SJSA1 (cell line): Measurements from ENCODE around the gene FOXE1. TPM values are rescaled to one million over a fixed set of nuclear protein-coding genes. Genes with fewer than 3 reads are reported as not detected.
A peak's percentile ranks its signal among the peaks of the same experiment; 100 is the strongest.

Experiments used
- DNase-seq, 2 experiments: peaks; one replicate each; pipeline ENCODE4 v3.0.0-alpha.2; 2015 to 2020; ENCODE audit warnings: low spot score in 2 of 2, low read depth in 1 of 2
- H3K27ac ChIP-seq: fragments of 250-450 bp; sonication (Bioruptor Pico); 2 replicates; pipeline ENCODE4 v1.5.1; 2020; ENCODE audit warnings: mild to moderate bottlenecking, moderate library complexity
- H3K27me3 ChIP-seq: fragments of 250-450 bp; sonication (Bioruptor Pico); replicated peaks from 2 replicates; pipeline ENCODE4 v1.5.1; 2020; ENCODE audit warnings: mild to moderate bottlenecking, moderate library complexity
- H3K36me3 ChIP-seq: fragments of 250-450 bp; sonication (Bioruptor Pico); 2 replicates; pipeline ENCODE4 v1.5.1; 2020; ENCODE audit warnings: mild to moderate bottlenecking
- H3K4me1 ChIP-seq: fragments of 250-450 bp; sonication (Bioruptor Pico); replicated peaks from 2 replicates; pipeline ENCODE4 v1.6.1; 2021; ENCODE audit warnings: mild to moderate bottlenecking
- H3K4me3 ChIP-seq: fragments of 250-450 bp; sonication (Bioruptor Pico); 2 replicates; pipeline ENCODE4 v1.5.1; 2020; ENCODE audit warnings: mild to moderate bottlenecking
- H3K9me3 ChIP-seq: fragments of 250-450 bp; sonication (Bioruptor Pico); replicated peaks from 2 replicates; pipeline ENCODE4 v1.5.1; 2020; ENCODE audit warnings: mild to moderate bottlenecking
- total RNA-seq: library from RNA; depleted of rRNA; stranded (reverse); fragments of >200 nt; shearing (Covaris generic); gene quantifications from 2 replicates; pipeline ENCODE4 v1.2.3, GENCODE V29; 2014; rRNA removed

Gene FOXE1
- total RNA-seq, 1 experiment from 2014 or later, result 4.7 TPM

DNA sequence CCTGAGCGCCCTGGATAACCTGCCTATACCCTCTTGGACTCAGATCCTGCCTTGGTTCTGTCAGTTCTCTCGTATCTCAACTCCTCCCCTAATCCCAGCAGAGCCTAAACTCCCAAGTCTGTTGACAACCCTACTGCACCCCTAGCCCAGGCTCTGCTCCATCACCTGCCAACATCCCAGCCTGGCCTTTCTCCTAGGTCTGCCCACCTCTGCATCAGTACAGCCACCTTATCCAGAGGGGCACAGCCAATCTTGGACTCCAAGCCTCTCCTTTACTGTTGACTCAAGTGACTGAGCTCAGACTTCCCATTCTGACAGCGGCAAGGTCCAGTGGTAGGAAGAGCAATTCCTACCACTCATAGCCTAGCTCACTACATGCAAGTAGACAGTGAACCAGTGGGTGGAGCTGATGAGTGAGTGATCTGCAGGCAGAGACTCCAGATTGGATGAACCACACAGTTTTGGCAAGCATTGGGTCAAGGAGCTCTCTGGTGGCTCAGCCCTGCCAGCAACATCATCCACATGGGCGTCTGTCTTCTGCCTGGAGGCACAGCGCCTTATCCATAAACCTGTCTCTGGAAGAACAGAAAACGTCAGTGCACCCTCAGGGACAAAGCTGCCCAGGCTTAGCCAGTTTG, 42.8 kb downstream of the FOXE1 start:
- no peaks in the 10 kb centered on the region for H3K36me3 ChIP-seq
- no peak for DNase-seq
- no peak overlapping the region for H3K27ac ChIP-seq
- no peaks in the 10 kb centered on the region for H3K9me3 ChIP-seq
- no peaks in the 10 kb centered on the region for H3K27me3 ChIP-seq
- H3K4me1 ChIP-seq, result no peaks in the 10 kb centered on the region
- H3K4me3 ChIP-seq, result no peak overlapping the region

DNA sequence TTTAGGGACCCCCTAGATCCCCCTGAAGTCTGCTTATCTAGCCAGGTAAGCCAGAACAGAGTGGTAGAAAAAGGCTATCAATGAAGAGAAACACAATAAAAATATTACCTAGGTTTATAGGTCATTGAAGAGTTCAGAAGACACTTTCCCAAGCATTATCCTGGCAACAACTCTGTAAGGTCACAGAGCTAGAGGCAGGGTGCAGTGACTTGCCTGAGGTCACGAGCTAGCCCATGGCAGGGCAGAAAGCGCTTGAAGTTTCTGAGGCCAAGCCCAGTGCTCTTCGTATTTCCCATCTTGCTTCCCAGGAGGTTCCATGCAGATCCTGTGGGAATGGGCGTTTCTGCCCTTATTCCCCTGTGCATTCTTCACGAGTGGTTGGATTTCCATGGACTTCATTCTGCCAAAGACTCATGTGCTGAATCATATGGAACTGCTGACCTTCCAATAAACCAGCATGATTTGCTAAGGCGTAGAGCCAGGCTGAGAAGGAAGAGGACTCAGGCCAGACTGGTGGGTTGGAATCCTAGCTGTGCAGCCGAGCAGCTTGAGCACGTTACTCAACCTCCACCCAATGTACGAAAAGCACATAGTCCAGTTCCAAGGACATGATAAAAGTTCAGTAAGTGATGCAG, 47.2 kb downstream of the FOXE1 start:
- no peak overlapping the region for H3K27ac ChIP-seq

DNA sequence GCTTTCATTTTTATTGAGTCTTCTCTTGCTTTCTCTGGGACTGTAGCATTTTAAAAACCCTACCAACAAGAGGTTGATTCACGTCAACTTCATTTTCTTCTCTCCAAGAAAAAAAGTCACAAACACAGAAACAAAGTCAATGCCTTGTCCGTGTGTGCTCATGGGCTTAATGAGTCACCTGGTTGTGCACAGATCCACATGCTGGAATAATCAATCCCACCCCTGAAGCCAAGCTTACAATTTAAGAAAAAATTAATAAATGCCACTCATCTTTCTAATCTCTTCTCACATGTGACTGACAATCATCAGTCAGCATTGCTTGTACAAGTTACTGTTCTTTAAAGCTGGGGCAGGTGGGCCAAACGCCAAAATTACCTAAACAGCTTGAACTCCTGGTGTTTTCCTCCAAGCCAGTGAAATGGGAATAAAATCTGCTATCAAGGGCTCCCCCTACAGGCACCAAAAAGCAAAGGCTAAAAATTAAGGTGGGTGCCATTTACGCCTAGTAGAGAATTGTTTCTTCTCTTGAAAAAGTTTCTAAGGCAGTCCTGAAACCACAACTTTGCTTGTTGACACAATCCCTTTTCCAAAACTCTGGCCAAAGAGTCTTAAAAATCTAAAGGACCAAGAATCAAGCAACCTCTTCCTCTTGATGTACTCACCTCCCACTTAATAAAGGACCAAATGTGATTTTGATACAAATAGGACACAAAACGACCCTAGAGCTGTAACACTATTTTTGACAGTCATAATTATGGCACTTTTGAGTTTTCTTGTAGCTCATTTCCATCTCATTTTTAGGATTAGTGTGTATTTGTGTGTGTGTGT, 47.9 kb downstream of the FOXE1 start:
- H3K36me3 ChIP-seq, result no peaks in the 10 kb centered on the region
- H3K4me3 ChIP-seq, result no peak overlapping the region
- H3K27me3 ChIP-seq, result no peaks in the 10 kb centered on the region
- DNase-seq, result peak in 1 of 2 experiments; percentile 42
- H3K9me3 ChIP-seq, result no peaks in the 10 kb centered on the region
- H3K4me1 ChIP-seq, result no peaks in the 10 kb centered on the region
- H3K27ac ChIP-seq, result no peak overlapping the region

More for the DNA sequence above, 47.2 kb downstream of the FOXE1 start:
- DNase-seq, result no peak
- H3K27me3 ChIP-seq, result no peaks in the 10 kb centered on the region
- no peaks in the 10 kb centered on the region for H3K9me3 ChIP-seq
- H3K4me3 ChIP-seq, result no peak overlapping the region
- no peaks in the 10 kb centered on the region for H3K4me1 ChIP-seq
- no peaks in the 10 kb centered on the region for H3K36me3 ChIP-seq

DNA sequence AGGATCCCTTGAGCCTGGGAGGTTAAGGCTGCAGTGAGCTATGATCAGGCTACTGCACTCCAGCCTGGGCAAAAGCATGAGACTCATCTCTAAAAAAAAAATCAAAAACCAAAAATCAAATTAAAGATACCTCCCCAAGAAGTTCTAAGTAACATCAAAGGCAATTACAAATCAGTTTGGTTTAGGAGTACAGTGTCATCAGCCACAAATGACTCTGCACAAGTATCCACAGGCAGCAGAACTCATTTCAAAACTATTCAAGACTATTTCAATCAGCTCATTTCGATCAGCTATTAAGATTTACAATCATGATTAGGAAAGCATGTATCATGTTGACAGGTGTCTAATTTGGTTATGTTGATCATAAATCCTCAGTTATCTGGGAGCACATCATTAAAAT, 50.2 kb downstream of the FOXE1 start:
- Histone ChIP-seq H3K4me1 (no peaks in the 10 kb centered on the region), H3K27me3 (no peaks in the 10 kb centered on the region), H3K27ac (no peak overlapping the region), H3K36me3 (peaks cover 4% of the 10 kb centered on the region; the same call in 1 of the 2 replicates), H3K9me3 (no peaks in the 10 kb centered on the region), H3K4me3 (no peak overlapping the region)
- DNase-seq, result no peak

DNA sequence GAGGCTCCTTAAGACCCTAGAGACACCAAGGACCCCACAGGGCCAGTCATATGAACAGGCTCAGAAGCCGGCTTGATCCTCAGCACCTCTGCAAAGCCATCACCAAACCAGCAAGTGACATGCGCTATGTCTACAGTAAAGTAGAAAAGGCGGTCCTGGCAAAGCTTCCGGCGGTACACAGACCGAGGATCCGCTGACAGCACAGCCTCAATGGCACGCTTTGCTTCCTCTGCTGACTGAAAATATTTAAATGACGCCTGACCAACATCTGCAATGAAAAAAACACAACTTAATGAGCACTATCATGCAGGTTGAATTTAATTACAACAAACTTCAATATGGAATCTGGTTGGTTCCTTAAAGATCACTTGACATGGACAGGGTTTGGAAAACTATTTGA, 51.7 kb downstream of the FOXE1 start:
- Histone ChIP-seq H3K27me3 (no peaks in the 10 kb centered on the region), H3K9me3 (no peaks in the 10 kb centered on the region), H3K4me1 (no peaks in the 10 kb centered on the region), H3K27ac (no peak overlapping the region), H3K36me3 (peaks cover 10% of the 10 kb centered on the region), H3K4me3 (no peak overlapping the region)
- no peak for DNase-seq

DNA sequence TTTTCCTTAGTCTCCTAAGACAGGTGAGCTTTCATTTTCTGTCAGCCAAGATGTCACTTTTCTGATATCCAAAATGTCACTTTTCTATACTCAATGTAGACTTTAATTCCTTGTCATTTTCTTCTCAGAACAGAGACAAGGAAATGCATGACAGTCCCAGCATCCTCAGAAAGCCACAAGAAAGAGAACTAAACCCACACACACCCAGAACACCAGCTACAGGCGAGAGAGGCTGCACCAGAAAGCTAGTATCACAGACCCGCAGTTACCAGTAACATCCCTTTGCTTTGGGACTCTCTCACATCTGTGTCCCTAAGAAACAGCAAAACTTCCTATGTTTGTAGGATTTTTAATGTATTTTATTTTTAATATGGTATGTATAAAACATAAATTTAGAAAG, 52.2 kb downstream of the FOXE1 start:
- no peaks in the 10 kb centered on the region for H3K9me3 ChIP-seq

More for the DNA sequence above, 52.2 kb downstream of the FOXE1 start:
- H3K27me3 ChIP-seq, result no peaks in the 10 kb centered on the region
- no peak for DNase-seq
- no peaks in the 10 kb centered on the region for H3K4me1 ChIP-seq
- no peak overlapping the region for H3K27ac ChIP-seq
- no peak overlapping the region for H3K4me3 ChIP-seq
- H3K36me3 ChIP-seq, result peaks cover 16% of the 10 kb centered on the region

Other genes with a start within 250 kb of the FOXE1 start
- gene TSTD2, start 219.9 kb upstream of the FOXE1 start, total RNA-seq, result 11.9 and 16.2 TPM in 2 replicates
- gene NCBP1, start 219.4 kb upstream of the FOXE1 start, total RNA-seq, result 42.8 and 43.7 TPM in 2 replicates
- gene XPA, start 155.9 kb upstream of the FOXE1 start, total RNA-seq, result 7.8 and 13.3 TPM in 2 replicates
- 12.9 and 15.6 TPM in 2 replicates for gene TRMO, start 69.3 kb downstream of the FOXE1 start, total RNA-seq
- not detected in 2 replicates for gene HEMGN, start 84.9 kb downstream of the FOXE1 start, total RNA-seq
- gene ANP32B, start 130.1 kb downstream of the FOXE1 start, total RNA-seq, result 10.1 and 15.1 TPM in 2 replicates
- gene NANS, start 203.5 kb downstream of the FOXE1 start, total RNA-seq, result 160 and 167 TPM in 2 replicates